Panc1 (cell line): Measurements from ENCODE around the gene SMIM10L2A.

Experiments used
- CTCF ChIP-seq: fragments of 450-650 bp; IDR thresholded peaks from 2 replicates; pipeline ENCODE4 v1.5.1; 2017; ENCODE audit warnings: mild to moderate bottlenecking
- SIN3A ChIP-seq: IDR thresholded peaks from 2 replicates; pipeline ENCODE4 v1.6.1; 2012; ENCODE audit warnings: low read depth, mild to moderate bottlenecking, low read length, moderate library complexity, borderline replicate concordance; ENCODE audit not compliant: insufficient read depth
- TCF7L2 ChIP-seq: IDR thresholded peaks from 2 replicates; pipeline ENCODE4 v1.6.1; 2011; ENCODE audit warnings: mild to moderate bottlenecking, low read depth, low read length, inconsistent platforms

- TF ChIP-seq TCF7L2 (no peak), CTCF (no peak), SIN3A (no peak)
Measured at GRCh38 chrX:135388841-135389240, 32.9 kb upstream of the SMIM10L2A start.
